ENCODE measurements around the gene ATP10D. TPM values are rescaled to one million over a fixed set of nuclear protein-coding genes. Genes with fewer than 3 reads are reported as not detected.

The ATP10D gene
- total and polyA plus RNA-seq, 5 donors, result 3.1 to 11.8 (median 10.8) TPM

DNA sequence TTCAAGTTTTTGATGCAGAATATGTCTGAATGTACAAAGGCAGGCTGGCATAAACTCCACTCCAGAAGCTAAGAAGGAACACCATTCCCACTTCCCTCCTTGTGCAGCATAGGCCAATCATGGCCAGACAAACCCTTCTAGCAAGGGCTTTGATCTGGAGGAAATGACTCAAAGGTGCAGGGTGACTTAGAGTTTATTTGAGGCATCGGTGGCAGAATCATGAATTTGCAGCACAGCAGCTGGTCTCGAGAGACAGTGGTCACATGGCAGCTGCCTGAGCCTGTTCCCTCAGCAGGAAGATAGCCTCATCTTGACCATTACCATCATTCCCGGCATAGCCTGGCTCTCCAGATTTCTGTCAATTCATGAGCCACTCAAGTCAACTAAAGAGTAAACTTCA is 154.5 kb downstream of the ATP10D start:
- WGBS, result 65% methylated on average over 3 of the region's 3 CpGs
- Histone ChIP-seq H3K27me3 (ENCODE audit: control insufficient read depth, insufficient read depth) (no peaks in the 10 kb centered on the region), H3K4me1 (ENCODE audit: control insufficient read depth, insufficient read depth, low read length) (no peaks in the 10 kb centered on the region), H3K4me3 (ENCODE audit: low read length) (no peak overlapping the region), H3K27ac (ENCODE audit: low read length) (no peak overlapping the region), H3K9me3 (ENCODE audit: control insufficient read depth, low read length) (no peaks in the 10 kb centered on the region)
- DNase-seq, result no peak
- intact Hi-C loops (cut with DNase I), result no loop called here
- no peak for ATAC-seq

DNA sequence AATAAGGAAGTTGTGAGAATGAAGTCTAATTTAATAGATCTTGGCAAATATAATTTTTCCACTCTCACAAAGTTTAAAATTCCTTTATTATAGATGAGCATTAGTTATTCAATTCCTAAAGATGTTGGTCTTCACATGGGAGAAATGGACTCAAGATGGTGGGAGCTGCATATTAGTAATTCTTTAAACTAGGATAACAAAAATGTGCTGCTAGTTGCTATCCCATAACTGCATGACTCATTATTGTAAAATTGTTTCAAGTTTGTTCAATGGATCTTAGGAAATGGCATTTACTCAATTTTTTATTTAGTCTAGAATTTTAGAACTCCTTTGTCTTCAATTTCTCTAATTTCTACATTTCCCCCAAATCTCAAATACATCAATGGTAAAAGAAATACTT is 155.8 kb downstream of the ATP10D start:
- DNase-seq (no peak), ATAC-seq (no peak)
- no peaks in the 10 kb centered on the region for H3K27me3 ChIP-seq (ENCODE audit: control insufficient read depth, insufficient read depth)
- H3K4me3 ChIP-seq (ENCODE audit: low read length), result no peak overlapping the region
- H3K9me3 ChIP-seq (ENCODE audit: control insufficient read depth, low read length), result no peaks in the 10 kb centered on the region
- intact Hi-C loops (cut with DNase I), result no loop called here
- H3K27ac ChIP-seq (ENCODE audit: low read length), result no peak overlapping the region
- no peaks in the 10 kb centered on the region for H3K4me1 ChIP-seq (ENCODE audit: control insufficient read depth, insufficient read depth, low read length)

DNA sequence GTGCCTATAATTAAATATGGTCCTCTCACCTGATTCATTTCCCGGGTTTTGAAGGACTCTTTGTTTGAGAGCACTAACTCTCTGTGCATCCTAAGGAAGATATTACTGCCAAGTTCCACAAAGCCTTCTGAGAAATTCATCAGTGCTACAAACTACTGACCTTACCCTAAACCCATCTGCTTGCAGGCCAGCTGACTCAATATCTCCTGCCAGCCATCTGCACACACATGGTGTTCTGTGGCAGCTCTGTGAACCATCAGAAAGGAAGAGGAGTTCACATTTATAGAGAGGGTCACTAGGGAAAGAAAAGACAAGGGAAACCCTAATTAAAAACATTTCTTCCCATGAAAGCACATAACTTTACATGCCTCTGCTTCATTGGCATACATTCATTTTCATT is 156.7 kb downstream of the ATP10D start:
- no peaks in the 10 kb centered on the region for H3K9me3 ChIP-seq (ENCODE audit: control insufficient read depth, low read length)
- DNase-seq, result no peak
- ATAC-seq, result no peak
- no peak overlapping the region for H3K27ac ChIP-seq (ENCODE audit: low read length)
- no peaks in the 10 kb centered on the region for H3K27me3 ChIP-seq (ENCODE audit: control insufficient read depth, insufficient read depth)
- no peak overlapping the region for H3K4me3 ChIP-seq (ENCODE audit: low read length)
- no peaks in the 10 kb centered on the region for H3K4me1 ChIP-seq (ENCODE audit: control insufficient read depth, insufficient read depth, low read length)
- intact Hi-C loops (cut with DNase I), result no loop called here
- 63% methylated on average over 1 of the region's 1 CpG for WGBS

DNA sequence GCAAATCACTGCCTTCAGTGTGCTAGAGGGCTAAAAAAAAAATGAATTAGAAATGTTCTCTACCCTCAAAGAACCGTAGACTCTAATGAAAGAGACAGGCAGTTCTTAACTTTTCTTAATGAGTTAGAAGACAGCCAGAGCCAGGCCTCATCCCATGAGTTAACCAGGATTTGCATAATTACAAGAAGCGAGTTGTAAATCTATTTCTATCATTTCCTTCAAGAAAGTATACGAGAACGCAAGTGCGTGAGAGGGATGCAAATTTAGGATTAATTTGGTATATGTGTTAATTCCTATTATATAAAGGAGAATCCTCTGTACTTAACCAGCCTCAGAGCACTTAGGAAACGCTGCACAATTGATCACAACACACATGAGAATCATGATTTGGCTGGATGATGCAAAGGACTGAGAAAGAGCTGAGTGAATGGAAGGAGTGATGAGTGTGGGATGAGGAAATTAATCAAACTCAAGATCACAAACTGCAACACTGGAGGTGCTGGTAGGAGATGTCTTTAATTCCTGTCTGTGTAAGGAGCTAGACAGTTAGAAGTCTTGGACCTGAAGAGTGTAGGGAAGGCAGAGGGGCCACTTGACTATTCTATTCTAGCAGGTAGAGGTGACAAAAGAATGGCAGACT is 157.2 kb downstream of the ATP10D start:
- Histone ChIP-seq H3K4me1 (ENCODE audit: control insufficient read depth, insufficient read depth, low read length) (no peaks in the 10 kb centered on the region), H3K27me3 (ENCODE audit: control insufficient read depth, insufficient read depth) (no peaks in the 10 kb centered on the region), H3K9me3 (ENCODE audit: control insufficient read depth, low read length) (no peaks in the 10 kb centered on the region), H3K27ac (ENCODE audit: low read length) (no peak overlapping the region), H3K4me3 (ENCODE audit: low read length) (no peak overlapping the region)
- 89% methylated on average over 6 of the region's 6 CpGs for WGBS
- DNase-seq (no peak), ATAC-seq (no peak)
- intact Hi-C loops (cut with DNase I), result no loop called here

Other genes with a start within 250 kb of the ATP10D start
- gene COMMD8, start 21.6 kb upstream of the ATP10D start, total RNA-seq, result 10 to 100 TPM; 13.9 to 20.0 (median 15.6) TPM
- gene COMMD8, start 21.6 kb upstream of the ATP10D start, polyA plus RNA-seq, result 18.6 TPM

Data from right cardiac atrium (tissue), 5 donors.